Limb (tissue), 2 donors: Measurements from ENCODE around the gene MR1.

Experiments
- DNase-seq, 2 donors: peaks; one replicate each; pipeline ENCODE4 v3.0.0-alpha.2; 2016; ENCODE audit errors: extremely low spot score in 2 of 2

The MR1 gene

GRCh38 chr1:181107711-181108110 lies 73.9 kb downstream of the MR1 start:
- DNase-seq, result no peak

- no peak for DNase-seq
These were observed 74.6 kb downstream of the MR1 start for GRCh38 chr1:181108304-181108867.

- DNase-seq, result no peak
These were observed 76.2 kb downstream of the MR1 start for GRCh38 chr1:181110013-181110412.
